Activated T-helper 9 cell treated with anti-CD3 and anti-CD28 coated beads, Interleukin-2, amount 50 U/mL, for 16 hours (primary cell): ENCODE results near the gene CTDP1.

Source experiments
- DNase-seq: peaks from one replicate; pipeline ENCODE4 v3.0.0-alpha.2; 2020; ENCODE audit warnings: low read depth

Gene CTDP1

DNA sequence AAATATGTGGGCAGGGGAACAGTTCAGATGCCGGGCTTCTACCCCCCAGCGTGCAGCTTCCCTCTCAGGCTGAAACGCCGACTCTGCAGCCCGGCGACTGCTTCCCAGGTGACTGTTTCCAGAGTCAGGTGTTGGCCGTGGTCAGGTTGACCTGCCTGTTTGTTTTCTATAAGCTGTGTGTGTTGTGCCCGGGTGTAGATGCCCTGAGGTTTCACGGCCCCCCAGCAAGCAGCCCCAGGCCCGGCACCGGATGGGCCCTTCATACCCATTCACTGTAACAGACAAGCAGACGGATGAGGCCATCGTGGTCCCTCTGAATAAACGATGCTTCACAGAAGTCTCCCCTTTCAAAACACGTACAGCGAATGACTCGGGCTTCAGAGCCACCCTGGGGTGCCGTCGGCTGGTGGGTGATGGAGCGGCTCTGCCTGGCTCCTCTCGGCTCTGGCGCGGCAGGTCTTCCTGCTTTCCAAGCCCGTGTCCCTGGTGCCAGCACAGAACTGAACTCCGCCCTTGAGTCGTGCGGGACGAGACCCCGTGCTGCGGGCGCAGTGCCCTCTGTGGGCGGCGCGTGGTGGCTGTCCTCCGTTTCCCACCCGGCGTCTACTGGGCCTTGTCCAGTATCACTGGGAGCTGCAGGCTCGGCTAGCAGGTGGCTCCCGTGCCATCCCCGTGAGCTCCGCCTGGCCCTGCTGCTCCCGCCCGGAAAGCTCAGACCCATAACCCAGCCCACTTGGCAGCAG lies 103.1 kb downstream of the CTDP1 start:
- DNase-seq = no peak

GRCh38 chr18:79784071-79784913 lies 104.7 kb downstream of the CTDP1 start:
- no peak for DNase-seq

- no peak for DNase-seq
Measured at GRCh38 chr18:79784965-79785770, 105.6 kb downstream of the CTDP1 start.

GRCh38 chr18:79785831-79786230 lies 106.2 kb downstream of the CTDP1 start:
- no peak for DNase-seq

GRCh38 chr18:79786304-79786703 lies 106.7 kb downstream of the CTDP1 start:
- DNase-seq = no peak

- DNase-seq = no peak
Measured at GRCh38 chr18:79786786-79787526, 107.4 kb downstream of the CTDP1 start.

- no peak for DNase-seq
Measured at GRCh38 chr18:79787527-79787864, 107.9 kb downstream of the CTDP1 start.

- no peak for DNase-seq
Measured at GRCh38 chr18:79787865-79788733, 108.5 kb downstream of the CTDP1 start.

- no peak for DNase-seq
Measured at GRCh38 chr18:79788734-79789085, 109.1 kb downstream of the CTDP1 start.

GRCh38 chr18:79789091-79789891 lies 109.7 kb downstream of the CTDP1 start:
- no peak for DNase-seq

GRCh38 chr18:79789901-79790890 lies 110.6 kb downstream of the CTDP1 start:
- DNase-seq = no peak

DNA sequence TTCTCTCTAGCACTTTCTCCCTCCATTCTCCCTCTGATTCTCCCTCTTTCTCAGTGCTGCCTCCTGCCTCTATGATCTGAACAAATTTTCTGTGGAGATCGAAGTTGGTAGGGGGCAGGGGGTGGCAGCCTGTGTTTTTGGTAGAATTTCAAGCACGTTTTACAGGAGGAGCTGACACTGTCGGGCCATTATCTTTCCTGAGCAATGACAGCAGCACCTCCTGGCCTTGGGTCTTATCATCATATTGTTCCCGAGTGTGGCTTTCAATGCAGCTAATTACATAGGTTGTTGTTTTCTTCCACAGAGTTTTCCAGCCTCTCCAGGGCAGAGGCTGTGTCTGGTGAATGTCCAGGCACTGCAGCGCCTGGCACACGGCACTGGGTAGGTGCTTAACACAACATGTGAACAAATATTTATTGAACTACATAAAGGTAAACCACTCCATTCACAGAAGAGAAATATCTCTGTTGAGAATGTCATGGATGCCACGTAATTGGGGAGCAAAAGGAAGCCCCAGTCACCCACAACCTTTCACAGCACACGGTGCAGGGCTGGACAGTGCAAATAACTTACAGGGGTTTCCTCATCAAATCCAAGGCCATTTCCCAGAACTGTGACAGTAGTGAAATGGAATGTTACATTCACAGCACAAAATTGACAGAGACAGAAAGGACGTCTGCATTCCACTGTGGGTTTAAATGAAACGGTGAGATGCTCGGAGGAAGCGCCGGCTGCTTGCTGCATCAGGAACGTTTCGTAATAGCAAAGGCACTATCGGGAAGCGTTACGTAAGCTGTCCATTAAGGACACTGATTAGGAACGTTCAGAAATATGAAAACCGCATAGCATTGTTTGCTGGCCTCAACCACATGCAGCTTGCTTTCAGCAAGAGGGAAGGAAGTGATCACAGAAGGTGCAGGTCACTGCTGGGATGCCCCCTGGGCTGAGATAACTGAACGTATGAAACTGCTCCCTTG lies 111.7 kb downstream of the CTDP1 start:
- no peak for DNase-seq

DNA sequence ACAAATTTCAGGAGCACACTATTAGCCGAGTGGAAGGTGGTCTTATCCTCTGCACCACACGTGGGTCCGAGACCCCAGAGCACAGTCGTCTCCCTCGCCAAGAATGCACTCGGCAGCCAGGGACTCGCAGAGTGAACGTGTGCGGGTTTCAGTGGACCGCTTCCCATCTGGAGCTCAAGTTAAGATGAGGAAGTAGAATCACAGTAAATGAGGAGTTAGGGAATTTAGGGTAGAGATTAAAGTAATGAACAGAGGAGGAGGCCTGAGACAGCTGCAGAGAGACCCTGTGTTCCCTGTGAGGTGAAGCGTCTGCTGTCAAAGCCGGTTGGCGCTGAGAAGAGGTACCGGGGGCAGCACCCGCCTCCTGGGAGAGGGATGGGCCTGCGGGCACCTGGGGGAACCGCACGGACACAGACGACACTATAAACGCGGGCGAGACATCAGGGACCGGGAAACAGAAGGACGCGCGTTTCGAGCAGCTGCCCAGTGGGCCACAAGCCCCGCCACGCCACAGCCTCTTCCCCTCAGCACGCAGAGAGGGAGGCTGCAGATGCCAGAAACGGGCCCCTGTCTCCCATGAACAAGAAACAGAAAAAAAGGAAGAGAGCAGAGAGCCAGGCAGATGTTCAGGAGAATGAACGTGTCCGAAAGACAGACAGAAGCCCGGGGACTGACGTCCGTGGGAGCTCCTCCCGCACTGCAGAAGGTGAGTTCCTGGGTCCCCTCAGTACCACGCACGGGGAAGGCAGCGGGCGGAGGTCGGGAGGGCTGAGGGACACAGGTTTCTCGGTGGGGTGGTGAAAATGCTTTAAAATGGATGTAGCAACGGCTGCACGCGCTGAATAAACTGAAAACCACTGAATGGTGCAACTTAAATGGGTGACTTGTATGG lies 112.7 kb downstream of the CTDP1 start:
- DNase-seq = no peak

GRCh38 chr18:79792988-79793355 lies 113.4 kb downstream of the CTDP1 start:
- DNase-seq = no peak

- DNase-seq = no peak
Measured at GRCh38 chr18:79794846-79795245, 115.2 kb downstream of the CTDP1 start.

DNA sequence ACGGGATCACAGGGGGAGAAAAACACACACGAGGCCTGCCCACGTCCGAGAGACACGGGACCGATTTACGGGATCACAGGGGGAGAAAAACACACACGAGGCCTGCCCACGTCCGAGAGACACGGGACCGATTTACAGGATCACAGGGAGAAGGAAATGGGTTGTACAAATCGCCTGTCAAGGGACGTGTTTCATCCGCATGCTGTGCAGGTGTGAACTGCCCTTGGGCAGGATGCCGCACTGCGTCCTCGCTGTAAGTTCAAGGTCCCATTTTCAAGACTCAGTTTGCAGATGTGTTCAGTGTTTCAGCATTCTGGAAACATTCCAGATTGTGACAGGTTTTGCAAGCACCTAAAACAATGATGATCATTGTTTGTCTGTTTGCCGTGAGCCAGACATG lies 115.8 kb downstream of the CTDP1 start:
- no peak for DNase-seq

DNA sequence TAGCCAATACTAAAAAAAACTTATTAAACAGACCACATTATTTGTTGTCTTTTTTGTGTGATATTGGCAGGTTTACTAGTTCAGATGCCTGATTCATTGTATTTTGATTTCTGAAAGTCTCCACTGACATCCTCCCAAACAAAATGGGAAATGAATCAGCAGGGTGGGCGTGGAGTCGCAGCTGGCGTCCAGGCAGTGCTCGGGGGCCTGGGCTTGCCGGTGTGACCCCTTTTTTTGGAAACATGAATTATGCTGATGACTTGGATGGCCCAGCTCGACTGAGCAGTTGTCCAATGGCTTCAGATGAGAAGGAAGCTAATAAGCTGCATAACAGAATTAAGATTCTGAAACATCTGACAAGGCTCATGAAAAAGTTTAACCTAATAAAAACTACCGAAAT lies 116.4 kb downstream of the CTDP1 start:
- no peak for DNase-seq
